ENCODE measurements around the gene GIPR.

- TF ChIP-seq SIN3A (IDR thresholded peaks at IDR 0.05; ENCODE audit: borderline replicate concordance, insufficient read depth, low read length), result no peak
- no peak for TF ChIP-seq REST (IDR thresholded peaks at IDR 0.05; ENCODE audit: insufficient read depth in 1 of 2, low read depth in 2 of 2, low read length in 2 of 2)
- TF ChIP-seq TAF1 (IDR thresholded peaks at IDR 0.05; ENCODE audit: borderline replicate concordance, insufficient read depth, low read length), result no peak
- TF ChIP-seq POLR2AphosphoS5 (IDR thresholded peaks at IDR 0.05; ENCODE audit: low read depth, low read length), result no peak
- no peak for TF ChIP-seq FOXP2 (optimal IDR thresholded peaks at IDR 0.05; ENCODE audit: borderline replicate concordance, extremely low read depth, extremely low read length, insufficient read depth)
Observed at GRCh38 chr19:45636275-45636674, 31.7 kb upstream of the GIPR start.

Measured in PFSK-1 (cell line).